ENCODE measurements around the gene KIF5A. TPM values are rescaled to one million over a fixed set of nuclear protein-coding genes. Genes with fewer than 3 reads are reported as not detected.

KIF5A gene
- total and polyA plus RNA-seq, 2 donors (not counting 1 experiment from before 2014, with no cell fraction given), result 0.09 to 0.67 TPM

GRCh38 chr12:57525615-57526383 is 24.0 kb upstream of the KIF5A start:
- DNase-seq (no peak), ATAC-seq (ENCODE audit: low read depth) (no peak)
- Histone ChIP-seq H3K4me1 (ENCODE audit: control insufficient read depth in 2 of 2, insufficient read depth in 2 of 2, low read length in 2 of 2) (peaks cover 28 to 31% of the 10 kb centered on the region in 2 donors), H4K20me1 (ENCODE audit: control insufficient read depth, insufficient read depth, low read length, poor library complexity, severe bottlenecking) (peaks cover 17% of the 10 kb centered on the region), H3K4me3 (ENCODE audit: control extremely low read depth in 1 of 5, extremely low read depth in 1 of 5, insufficient read depth in 1 of 5, low read depth in 2 of 5, low read length in 4 of 5) (no peak overlapping the region), H3K9ac (ENCODE audit: low read length) (no peak overlapping the region), H3K27me3 (replicated peaks in 1 of 4; ENCODE audit: control extremely low read depth in 1 of 4, control insufficient read depth in 3 of 4, insufficient read depth in 4 of 4, low read length in 3 of 4) (no peaks in the 10 kb centered on the region), H3K9me3 (ENCODE audit: control extremely low read depth in 1 of 3, control insufficient read depth in 2 of 3, insufficient read depth in 1 of 3, low read length in 2 of 3) (no peaks in the 10 kb centered on the region), H3K36me3 (replicated peaks in 1 of 2; ENCODE audit: control extremely low read depth in 1 of 2, control insufficient read depth in 1 of 2, extremely low read depth in 1 of 2, insufficient read depth in 2 of 2, low read length in 1 of 2) (peaks cover 8 to 51% of the 10 kb centered on the region in 2 experiments), H3K79me2 (ENCODE audit: control insufficient read depth, insufficient read depth, low read length) (peaks cover 9% of the 10 kb centered on the region), H3K27ac (ENCODE audit: low read length in 2 of 2) (no peak overlapping the region), H3K4me2 (replicated peaks; ENCODE audit: low read depth, low read length, poor library complexity, severe bottlenecking) (no peak overlapping the region), H2AFZ (ENCODE audit: insufficient read depth, low read depth, low read length, poor library complexity, severe bottlenecking) (no peak overlapping the region)
- whole genome bisulfite sequencing (ENCODE audit: insufficient coverage), result over 99% methylated on average over 14 of the region's 16 CpGs
- CTCF ChIA-PET, result interaction anchor here (1.1 to 1.5 kb wide), 2 partner anchors 42 to 95 kb away, joined by 3 to 5 read pairs; no protein-coding TSS in a partner anchor
- peaks cover 38% of the 10 kb centered on the region for H3K4me1 Mint-ChIP-seq
- no peaks in the 10 kb centered on the region for H3K9me3 Mint-ChIP-seq (ENCODE audit: insufficient read depth)
- H3K4me3 Mint-ChIP-seq, result no peak overlapping the region
- H3K27me3 Mint-ChIP-seq, result no peaks in the 10 kb centered on the region
- peak overlapping the region; percentile 32 for H3K27ac Mint-ChIP-seq
- intact Hi-C loops (cut with micrococcal nuclease), result loop anchor here (10.0 kb wide), 1 partner anchor 891 kb away; the partner anchor contains the start of gene BAZ2A
- TF ChIP-seq, protein P1, sequence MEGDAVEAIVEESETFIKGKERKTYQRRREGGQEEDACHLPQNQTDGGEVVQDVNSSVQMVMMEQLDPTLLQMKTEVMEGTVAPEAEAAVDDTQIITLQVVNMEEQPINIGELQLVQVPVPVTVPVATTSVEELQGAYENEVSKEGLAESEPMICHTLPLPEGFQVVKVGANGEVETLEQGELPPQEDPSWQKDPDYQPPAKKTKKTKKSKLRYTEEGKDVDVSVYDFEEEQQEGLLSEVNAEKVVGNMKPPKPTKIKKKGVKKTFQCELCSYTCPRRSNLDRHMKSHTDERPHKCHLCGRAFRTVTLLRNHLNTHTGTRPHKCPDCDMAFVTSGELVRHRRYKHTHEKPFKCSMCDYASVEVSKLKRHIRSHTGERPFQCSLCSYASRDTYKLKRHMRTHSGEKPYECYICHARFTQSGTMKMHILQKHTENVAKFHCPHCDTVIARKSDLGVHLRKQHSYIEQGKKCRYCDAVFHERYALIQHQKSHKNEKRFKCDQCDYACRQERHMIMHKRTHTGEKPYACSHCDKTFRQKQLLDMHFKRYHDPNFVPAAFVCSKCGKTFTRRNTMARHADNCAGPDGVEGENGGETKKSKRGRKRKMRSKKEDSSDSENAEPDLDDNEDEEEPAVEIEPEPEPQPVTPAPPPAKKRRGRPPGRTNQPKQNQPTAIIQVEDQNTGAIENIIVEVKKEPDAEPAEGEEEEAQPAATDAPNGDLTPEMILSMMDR (IDR thresholded peaks at IDR 0.05), result no peak
- no peak for TF ChIP-seq EZH2 (IDR thresholded peaks at IDR 0.05; ENCODE audit: borderline replicate concordance, insufficient read depth, low read depth, low read length, poor library complexity, severe bottlenecking)
- POLR2A ChIA-PET, result interaction anchor here (0.6 kb wide), 1 partner anchor 23 kb away, joined by 4 read pairs; no protein-coding TSS in a partner anchor
